ENCODE data around the gene ADARB2. TPM values are rescaled to one million over a fixed set of nuclear protein-coding genes. Genes with fewer than 3 reads are reported as not detected.

The ADARB2 gene
- total RNA-seq, 1 donor from 2014 or later, result 0.08 TPM

GRCh38 chr10:1546431-1547110, 190.8 kb downstream of the ADARB2 start:
- DNase-seq (ENCODE audit: low read depth), result no peak
- no peak for TF ChIP-seq CTCF (IDR thresholded peaks at IDR 0.05; ENCODE audit: insufficient read depth, low read length, poor library complexity, severe bottlenecking)
- Histone ChIP-seq H3K36me3 (ENCODE audit: control insufficient read depth, insufficient read depth, low read length) (no peaks in the 10 kb centered on the region), H3K4me3 (ENCODE audit: low read depth, low read length) (no peak overlapping the region), H3K27me3 (ENCODE audit: control insufficient read depth, insufficient read depth, low read length) (no peaks in the 10 kb centered on the region)

- TF ChIP-seq CTCF (IDR thresholded peaks at IDR 0.05; ENCODE audit: insufficient read depth, low read length, poor library complexity, severe bottlenecking), result no peak
- Histone ChIP-seq H3K36me3 (ENCODE audit: control insufficient read depth, insufficient read depth, low read length) (no peaks in the 10 kb centered on the region), H3K4me3 (ENCODE audit: low read depth, low read length) (no peak overlapping the region), H3K27me3 (ENCODE audit: control insufficient read depth, insufficient read depth, low read length) (no peaks in the 10 kb centered on the region)
- no peak for DNase-seq (ENCODE audit: low read depth)
Observed at GRCh38 chr10:1545524-1545923, 191.8 kb downstream of the ADARB2 start.

- DNase-seq (ENCODE audit: low read depth), result no peak
- H3K36me3 ChIP-seq (ENCODE audit: control insufficient read depth, insufficient read depth, low read length), result no peaks in the 10 kb centered on the region
- no peak for TF ChIP-seq CTCF (IDR thresholded peaks at IDR 0.05; ENCODE audit: insufficient read depth, low read length, poor library complexity, severe bottlenecking)
- H3K27me3 ChIP-seq (ENCODE audit: control insufficient read depth, insufficient read depth, low read length), result no peaks in the 10 kb centered on the region
- H3K4me3 ChIP-seq (ENCODE audit: low read depth, low read length), result no peak overlapping the region
Observed at GRCh38 chr10:1544929-1545328, 192.4 kb downstream of the ADARB2 start.

- DNase-seq (ENCODE audit: low read depth), result no peak
- no peak for TF ChIP-seq CTCF (IDR thresholded peaks at IDR 0.05; ENCODE audit: insufficient read depth, low read length, poor library complexity, severe bottlenecking)
- H3K36me3 ChIP-seq (ENCODE audit: control insufficient read depth, insufficient read depth, low read length), result no peaks in the 10 kb centered on the region
- H3K27me3 ChIP-seq (ENCODE audit: control insufficient read depth, insufficient read depth, low read length), result no peaks in the 10 kb centered on the region
- no peak overlapping the region for H3K4me3 ChIP-seq (ENCODE audit: low read depth, low read length)
Observed at GRCh38 chr10:1544209-1544673, 193.1 kb downstream of the ADARB2 start.

- no peak overlapping the region for H3K4me3 ChIP-seq (ENCODE audit: low read depth, low read length)
- no peak for DNase-seq (ENCODE audit: low read depth)
- H3K27me3 ChIP-seq (ENCODE audit: control insufficient read depth, insufficient read depth, low read length), result no peaks in the 10 kb centered on the region
- TF ChIP-seq CTCF (IDR thresholded peaks at IDR 0.05; ENCODE audit: insufficient read depth, low read length, poor library complexity, severe bottlenecking), result no peak
- no peaks in the 10 kb centered on the region for H3K36me3 ChIP-seq (ENCODE audit: control insufficient read depth, insufficient read depth, low read length)
Observed at GRCh38 chr10:1543596-1543995, 193.7 kb downstream of the ADARB2 start.

GRCh38 chr10:1542941-1543340, 194.4 kb downstream of the ADARB2 start:
- Histone ChIP-seq H3K36me3 (ENCODE audit: control insufficient read depth, insufficient read depth, low read length) (no peaks in the 10 kb centered on the region), H3K27me3 (ENCODE audit: control insufficient read depth, insufficient read depth, low read length) (no peaks in the 10 kb centered on the region), H3K4me3 (ENCODE audit: low read depth, low read length) (no peak overlapping the region)
- no peak for DNase-seq (ENCODE audit: low read depth)
- no peak for TF ChIP-seq CTCF (IDR thresholded peaks at IDR 0.05; ENCODE audit: insufficient read depth, low read length, poor library complexity, severe bottlenecking)

Measured in kidney epithelial cell (primary cell).